Transverse colon (tissue), 4 donors: ENCODE results near the gene NUB1.

Experiments used
- CTCF ChIP-seq, 5 experiments: fragments of 200-600 bp in 3 of 5; fragments of 450-650 bp in 2 of 5; sonication (generic) in 3 of 5; IDR thresholded peaks; 1 replicate in 2 of 5; 2 replicates in 3 of 5; pipeline ENCODE4 v1.5.1; 2016 to 2017; ENCODE audit warnings: antibody characterized with exemption in 5 of 5, inconsistent platforms in 3 of 5, mild to moderate bottlenecking in 2 of 5, moderate library complexity in 1 of 5
- POLR2A ChIP-seq: fragments of 450-650 bp; IDR thresholded peaks from one replicate; pipeline ENCODE4 v1.6.1; 2016; ENCODE audit warnings: antibody characterized with exemption, mild to moderate bottlenecking, moderate library complexity
- POLR2AphosphoS5 ChIP-seq, 3 donors: sonication (generic); formaldehyde crosslinking; IDR thresholded peaks; one replicate each; pipeline ENCODE4 v1.6.1; 2016; ENCODE audit warnings: antibody characterized with exemption in 3 of 3

- TF ChIP-seq CTCF (IDR thresholded peaks at IDR 0.05) (no peak), POLR2AphosphoS5 (IDR thresholded peaks at IDR 0.05) (no peak), POLR2A (no peak)
Measured at GRCh38 chr7:151306860-151307259, 34.8 kb upstream of the NUB1 start.
